HepG2 (cell line): ENCODE data around the gene ZSWIM8. TPM values are rescaled to one million over a fixed set of nuclear protein-coding genes. Genes with fewer than 3 reads are reported as not detected.
A peak's percentile ranks its signal among the peaks of the same experiment; 100 is the strongest.

Experiments used
- CAMTA2 ChIP-seq: sonication (generic); formaldehyde crosslinking; IDR thresholded peaks from 2 replicates; pipeline ENCODE4 v1.4.0; 2020; ENCODE audit warnings: mild to moderate bottlenecking, missing genetic modification reagents, borderline replicate concordance
- KDM5B ChIP-seq: sonication (generic); formaldehyde crosslinking; IDR thresholded peaks from 2 replicates; pipeline ENCODE4 v1.4.0; 2020; ENCODE audit warnings: missing genetic modification reagents, mild to moderate bottlenecking, borderline replicate concordance
- MIER3 ChIP-seq: IDR thresholded peaks from 2 replicates; pipeline ENCODE4 v1.6.1; 2016; ENCODE audit warnings: missing compliant biosample characterization, borderline replicate concordance
- PCBP1 ChIP-seq: fragments of 200-400 bp; formaldehyde crosslinking; IDR thresholded peaks from 2 replicates; pipeline ENCODE4 v1.6.1; 2017; ENCODE audit warnings: mild to moderate bottlenecking, low read depth, low read length, borderline replicate concordance
- THAP11 ChIP-seq: IDR thresholded peaks from 2 replicates; pipeline ENCODE4 v1.6.1; 2016; ENCODE audit warnings: missing biosample characterization, missing genetic modification reagents
- ZFYVE20 ChIP-seq: sonication (generic); formaldehyde crosslinking; IDR thresholded peaks from 2 replicates; pipeline ENCODE4 v1.8.0; 2023; ENCODE audit warnings: low read depth, mild to moderate bottlenecking, moderate library complexity, missing genetic modification reagents, borderline replicate concordance
- ZNF766 ChIP-seq: sonication (generic); formaldehyde crosslinking; IDR thresholded peaks from 2 replicates; pipeline ENCODE4 v1.5.0; 2020; ENCODE audit warnings: missing genetic modification reagents, borderline replicate concordance
- polyA plus RNA-seq, 8 experiments: library from polyadenylated mRNA; depleted of rRNA in 3 of 8; stranded (reverse) in 7 of 8; unstranded in 1 of 8; fragments of >200 nt; fragmentation: Illumina TruSeq in 4 of 8; extraction: Trizol in 4 of 8; gene quantifications; 2 replicates each; pipeline versions ENCODE4 v1.2.1 to v1.2.3, GENCODE V29; 2011 to 2016; ENCODE audit warnings: low read depth in 4 of 8, missing spikeins in 1 of 8, mixed read lengths in 1 of 8; ENCODE audit not compliant: insufficient read depth in 1 of 8
- total RNA-seq, 5 experiments: library from RNA; depleted of rRNA; stranded (reverse); fragments of >200 nt; fragmentation: Illumina TruSeq; extraction: Trizol; gene quantifications; 2 replicates each; pipeline ENCODE4 v1.2.3, GENCODE V29; 2016; ENCODE audit warnings: low read depth in 1 of 5
- TF ChIP-seq, protein P1 (sequence below): sonication (generic); formaldehyde crosslinking; IDR thresholded peaks from 2 replicates; pipeline ENCODE4 v1.5.1; 2020; ENCODE audit warnings: mild to moderate bottlenecking, missing genetic modification reagents, moderate library complexity

Gene ZSWIM8
- total and polyA plus RNA-seq, 2 of the 13 experiments (the other 11 are each of a cell fraction or from before 2014, with no cell fraction given): 39.9 to 98.2 TPM

DNA sequence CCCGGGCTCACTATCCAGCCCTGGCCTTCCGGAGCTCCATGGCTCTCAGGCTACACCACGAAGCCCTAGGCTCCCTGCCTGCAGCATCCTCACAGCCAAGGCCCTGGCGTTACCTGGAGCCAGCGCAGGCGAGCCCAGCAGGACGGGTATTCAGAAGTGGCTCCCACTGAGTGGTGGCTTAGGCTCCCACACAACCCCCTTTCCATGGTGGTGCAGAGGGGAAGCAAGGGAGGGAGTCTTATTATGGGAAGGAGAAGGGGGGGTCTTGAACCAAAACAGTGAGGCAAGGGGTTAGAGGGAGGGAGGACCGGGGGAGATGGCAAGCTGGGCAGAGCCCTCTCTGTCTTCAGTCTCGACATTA is 55.6 kb downstream of the ZSWIM8 start (continued):
- TF ChIP-seq KDM5B (0 out of 2 replicates have a peak, but pooled peaks have one; percentile 47), ZNF766 (CRISPR knock-in tag) (no peak), PCBP1 (0 out of 2 replicates have a peak, but pooled peaks have one; percentile 31), CAMTA2 (CRISPR knock-in tag) (0 out of 2 replicates have a peak, but pooled peaks have one; percentile 11), MIER3 (CRISPR knock-in tag) (no peak), THAP11 (CRISPR knock-in tag) (no peak), ZFYVE20 (CRISPR knock-in tag) (no peak)
- TF ChIP-seq, protein P1, sequence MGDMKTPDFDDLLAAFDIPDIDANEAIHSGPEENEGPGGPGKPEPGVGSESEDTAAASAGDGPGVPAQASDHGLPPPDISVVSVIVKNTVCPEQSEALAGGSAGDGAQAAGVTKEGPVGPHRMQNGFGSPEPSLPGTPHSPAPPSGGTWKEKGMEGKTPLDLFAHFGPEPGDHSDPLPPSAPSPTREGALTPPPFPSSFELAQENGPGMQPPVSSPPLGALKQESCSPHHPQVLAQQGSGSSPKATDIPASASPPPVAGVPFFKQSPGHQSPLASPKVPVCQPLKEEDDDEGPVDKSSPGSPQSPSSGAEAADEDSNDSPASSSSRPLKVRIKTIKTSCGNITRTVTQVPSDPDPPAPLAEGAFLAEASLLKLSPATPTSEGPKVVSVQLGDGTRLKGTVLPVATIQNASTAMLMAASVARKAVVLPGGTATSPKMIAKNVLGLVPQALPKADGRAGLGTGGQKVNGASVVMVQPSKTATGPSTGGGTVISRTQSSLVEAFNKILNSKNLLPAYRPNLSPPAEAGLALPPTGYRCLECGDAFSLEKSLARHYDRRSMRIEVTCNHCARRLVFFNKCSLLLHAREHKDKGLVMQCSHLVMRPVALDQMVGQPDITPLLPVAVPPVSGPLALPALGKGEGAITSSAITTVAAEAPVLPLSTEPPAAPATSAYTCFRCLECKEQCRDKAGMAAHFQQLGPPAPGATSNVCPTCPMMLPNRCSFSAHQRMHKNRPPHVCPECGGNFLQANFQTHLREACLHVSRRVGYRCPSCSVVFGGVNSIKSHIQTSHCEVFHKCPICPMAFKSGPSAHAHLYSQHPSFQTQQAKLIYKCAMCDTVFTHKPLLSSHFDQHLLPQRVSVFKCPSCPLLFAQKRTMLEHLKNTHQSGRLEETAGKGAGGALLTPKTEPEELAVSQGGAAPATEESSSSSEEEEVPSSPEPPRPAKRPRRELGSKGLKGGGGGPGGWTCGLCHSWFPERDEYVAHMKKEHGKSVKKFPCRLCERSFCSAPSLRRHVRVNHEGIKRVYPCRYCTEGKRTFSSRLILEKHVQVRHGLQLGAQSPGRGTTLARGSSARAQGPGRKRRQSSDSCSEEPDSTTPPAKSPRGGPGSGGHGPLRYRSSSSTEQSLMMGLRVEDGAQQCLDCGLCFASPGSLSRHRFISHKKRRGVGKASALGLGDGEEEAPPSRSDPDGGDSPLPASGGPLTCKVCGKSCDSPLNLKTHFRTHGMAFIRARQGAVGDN (CRISPR knock-in tag): peak; percentile 33
